GM15510 (cell line): Measurements from ENCODE around the gene GPX4.

ENCODE experiments used
- POLR2A ChIP-seq: IDR thresholded peaks from 3 replicates; pipeline ENCODE4 v1.6.1; 2011; ENCODE audit warnings: borderline replicate concordance; ENCODE audit not compliant: insufficient read length; ENCODE audit errors: extremely low read depth

GPX4 gene

DNA sequence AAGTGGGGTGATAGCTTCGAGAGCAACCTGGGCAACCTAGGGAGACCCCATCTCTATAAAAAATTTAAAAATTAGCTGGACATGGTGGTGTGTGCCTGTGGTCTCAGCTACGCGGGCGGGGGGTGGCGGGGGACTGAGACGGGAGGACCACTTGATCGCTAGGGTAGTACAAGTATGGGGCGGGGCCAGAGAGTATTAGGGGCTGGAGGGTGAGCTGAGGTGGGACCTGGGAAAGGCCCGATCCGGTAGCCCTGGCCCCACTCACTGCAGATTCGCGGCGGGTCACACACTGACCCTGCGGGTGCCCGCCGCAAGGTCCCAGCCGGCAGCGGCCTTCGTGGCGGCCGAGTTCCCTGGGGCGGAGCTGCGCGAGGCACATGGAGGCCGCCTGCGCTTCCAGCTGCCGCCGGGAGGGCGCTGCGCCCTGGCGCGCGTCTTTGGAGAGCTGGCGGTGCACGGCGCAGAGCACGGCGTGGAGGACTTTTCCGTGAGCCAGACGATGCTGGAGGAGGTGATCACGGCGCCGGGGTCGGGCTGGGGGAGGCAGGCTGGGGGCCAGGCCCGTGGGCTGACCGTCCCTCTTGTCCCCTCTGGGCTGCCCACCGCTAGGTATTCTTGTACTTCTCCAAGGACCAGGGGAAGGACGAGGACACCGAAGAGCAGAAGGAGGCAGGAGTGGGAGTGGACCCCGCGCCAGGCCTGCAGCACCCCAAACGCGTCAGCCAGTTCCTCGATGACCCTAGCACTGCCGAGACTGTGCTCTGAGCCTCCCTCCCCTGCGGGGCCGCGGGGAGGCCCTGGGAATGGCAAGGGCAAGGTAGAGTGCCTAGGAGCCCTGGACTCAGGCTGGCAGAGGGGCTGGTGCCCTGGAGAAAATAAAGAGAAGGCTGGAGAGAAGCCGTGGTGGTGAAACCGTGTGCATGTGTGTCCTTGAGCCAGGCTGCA, 38.9 kb upstream of the GPX4 start:
- TF ChIP-seq POLR2A, result no peak

- no peak for TF ChIP-seq POLR2A
Observed at GRCh38 chr19:1065606-1066109, 38.1 kb upstream of the GPX4 start.

DNA sequence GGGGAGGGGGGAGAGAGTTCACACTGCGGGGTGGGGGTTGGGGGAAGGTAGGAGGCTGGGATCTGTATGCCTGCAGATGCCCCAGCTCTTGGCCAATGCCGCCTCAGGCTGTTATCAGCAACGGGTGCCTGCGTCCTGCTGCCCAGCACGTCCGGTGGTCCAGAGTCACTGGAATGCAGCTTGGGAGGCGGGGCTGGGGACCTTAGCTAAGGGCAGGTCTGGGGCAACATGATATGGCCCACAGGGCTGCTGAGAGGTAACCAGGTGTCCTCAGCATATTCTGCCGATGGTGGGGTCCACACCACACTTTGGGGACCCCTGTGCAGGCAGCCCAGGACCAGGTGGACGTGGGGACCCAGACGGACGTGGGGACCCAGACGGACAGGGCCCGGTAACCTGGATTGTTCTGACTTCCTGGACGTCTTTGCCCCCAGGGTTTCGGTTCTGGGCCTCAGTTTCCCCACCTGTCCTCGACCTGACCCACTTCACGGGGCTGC, 37.5 kb upstream of the GPX4 start:
- TF ChIP-seq POLR2A, result no peak

GRCh38 chr19:1066748-1067340, 37.0 kb upstream of the GPX4 start, which contains the start of gene ARHGAP45:
TSS of gene ARHGAP45 (plus strand) at chr19:1067167. CDS start at chr19:1067406, 239 bp downstream.
- peak; percentile 51 for TF ChIP-seq POLR2A

DNA sequence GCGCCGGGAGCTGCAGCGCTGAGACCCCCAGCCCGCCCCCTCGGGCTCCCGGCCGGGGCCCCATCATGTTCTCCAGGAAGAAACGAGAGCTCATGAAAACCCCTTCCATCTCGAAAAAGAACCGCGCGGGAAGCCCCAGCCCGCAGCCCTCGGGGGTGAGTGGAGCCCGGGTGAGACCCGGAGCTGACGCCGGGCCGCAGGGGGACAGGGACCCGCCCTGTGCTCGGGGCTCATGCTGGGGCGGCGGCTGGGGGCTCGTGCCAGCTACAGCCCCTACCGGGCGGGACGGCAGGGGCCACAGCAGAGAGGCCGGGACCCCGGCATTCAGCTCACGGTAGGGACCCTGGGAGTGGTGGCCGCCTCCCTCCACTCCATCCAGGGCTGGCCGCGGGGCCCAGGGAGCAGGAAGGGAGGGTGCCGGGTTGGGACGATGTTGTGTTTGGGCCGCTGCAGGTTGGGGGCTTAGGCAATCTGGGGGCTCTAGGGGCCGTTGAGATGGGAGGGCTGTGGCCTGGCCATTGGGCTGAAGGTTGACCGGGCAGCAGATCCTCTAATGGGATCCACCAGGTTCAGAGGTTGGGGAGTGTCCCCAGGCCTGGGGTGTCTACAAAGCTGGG, 36.3 kb upstream of the GPX4 start:
- no peak for TF ChIP-seq POLR2A

GRCh38 chr19:1068009-1069001, 35.5 kb upstream of the GPX4 start:
- TF ChIP-seq POLR2A, result no peak

- peak; percentile 44 for TF ChIP-seq POLR2A
Observed at GRCh38 chr19:1069009-1069779, 34.6 kb upstream of the GPX4 start.

DNA sequence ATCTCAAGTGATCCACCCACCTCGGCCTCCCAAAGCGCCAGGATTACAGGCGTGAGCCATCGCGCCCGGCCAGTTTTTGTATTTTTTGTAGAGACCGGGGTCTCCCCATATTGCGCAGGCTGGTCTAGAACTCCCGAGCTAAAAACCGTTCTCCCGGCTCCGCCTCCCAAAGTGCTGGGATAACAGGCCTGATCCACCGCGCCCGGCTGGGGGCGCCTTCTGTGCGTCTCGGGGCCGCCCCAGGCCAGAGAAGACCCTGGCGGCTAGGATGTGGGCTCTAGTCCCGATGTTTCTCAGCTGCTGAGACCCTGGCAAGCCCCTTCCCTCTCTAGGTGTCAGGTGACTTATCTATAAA, 33.2 kb upstream of the GPX4 start:
- TF ChIP-seq POLR2A, result no peak

DNA sequence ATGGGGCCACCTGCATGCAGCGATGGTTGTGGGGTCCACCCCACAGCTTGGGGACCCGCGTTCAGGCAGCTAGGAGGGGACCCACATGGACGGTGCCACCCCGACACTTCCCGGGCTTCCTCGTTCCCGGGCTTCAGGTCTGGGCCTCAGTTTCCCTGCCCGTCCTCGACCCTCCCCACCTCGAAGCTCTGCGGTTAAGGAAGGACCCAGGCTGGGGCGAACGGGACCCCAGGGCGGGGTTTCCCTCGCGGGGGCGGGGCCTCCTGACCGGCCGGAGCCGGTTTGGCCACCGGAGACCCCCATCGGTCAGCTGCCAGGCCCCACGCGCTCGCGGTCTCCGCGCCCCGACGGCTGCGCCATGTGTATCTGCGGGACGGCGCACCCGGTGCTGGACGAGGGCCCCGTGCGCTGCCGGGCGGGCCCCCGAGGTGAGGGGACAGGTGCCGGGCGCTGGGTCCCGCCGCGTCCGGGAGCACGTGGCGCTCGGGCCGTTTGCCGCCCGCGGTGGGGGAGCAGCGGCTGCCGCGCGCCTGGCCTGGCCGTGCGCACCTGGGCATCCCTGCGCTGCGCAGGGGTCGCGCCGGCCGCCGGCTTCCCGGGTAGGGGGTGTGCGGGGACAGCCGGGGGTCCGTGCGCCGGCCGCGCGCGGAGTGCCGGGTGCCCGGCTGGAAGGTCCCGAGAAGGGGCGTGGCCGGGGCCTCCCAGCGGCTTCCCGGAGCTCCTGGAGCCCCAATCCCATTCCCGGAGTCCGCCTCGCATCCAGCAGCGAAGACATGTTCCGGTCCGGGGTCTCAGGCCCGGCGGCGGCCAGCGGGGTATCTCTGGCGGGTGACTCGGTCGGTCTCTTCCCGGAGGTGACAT, 32.6 kb upstream of the GPX4 start:
- TF ChIP-seq POLR2A, result peak; percentile 6

DNA sequence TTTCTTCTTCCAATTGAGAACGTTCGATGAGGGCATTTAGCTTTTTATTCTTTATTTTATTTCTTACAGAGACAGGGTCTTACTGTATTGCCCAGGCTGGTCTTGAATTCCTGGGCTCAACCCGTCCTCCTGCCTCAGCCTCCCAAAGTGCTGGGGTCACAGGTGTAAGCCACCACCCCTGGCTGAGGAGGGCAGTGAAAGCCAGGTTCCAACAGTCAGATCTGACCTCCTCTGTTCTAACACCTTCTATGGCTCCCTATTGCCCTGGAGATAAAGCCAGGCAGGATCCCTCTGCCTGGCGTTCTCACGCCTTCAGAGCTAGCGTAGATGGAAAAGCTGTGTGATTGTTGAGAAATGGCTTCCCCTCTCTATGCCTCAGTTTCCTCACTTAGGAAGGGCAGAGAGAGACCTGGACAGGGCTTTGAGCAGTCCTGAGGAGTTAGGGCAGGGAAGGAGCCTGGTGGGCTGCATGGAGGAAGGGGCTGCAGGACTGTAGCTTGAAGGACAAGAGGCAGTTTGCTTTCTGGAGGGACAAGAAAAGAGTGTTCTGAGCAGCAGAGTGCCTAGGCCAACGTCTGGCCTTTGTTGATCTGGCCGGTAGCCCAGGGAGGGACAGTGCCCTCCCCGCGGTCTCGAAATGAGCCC, 31.3 kb upstream of the GPX4 start:
- TF ChIP-seq POLR2A, result no peak

DNA sequence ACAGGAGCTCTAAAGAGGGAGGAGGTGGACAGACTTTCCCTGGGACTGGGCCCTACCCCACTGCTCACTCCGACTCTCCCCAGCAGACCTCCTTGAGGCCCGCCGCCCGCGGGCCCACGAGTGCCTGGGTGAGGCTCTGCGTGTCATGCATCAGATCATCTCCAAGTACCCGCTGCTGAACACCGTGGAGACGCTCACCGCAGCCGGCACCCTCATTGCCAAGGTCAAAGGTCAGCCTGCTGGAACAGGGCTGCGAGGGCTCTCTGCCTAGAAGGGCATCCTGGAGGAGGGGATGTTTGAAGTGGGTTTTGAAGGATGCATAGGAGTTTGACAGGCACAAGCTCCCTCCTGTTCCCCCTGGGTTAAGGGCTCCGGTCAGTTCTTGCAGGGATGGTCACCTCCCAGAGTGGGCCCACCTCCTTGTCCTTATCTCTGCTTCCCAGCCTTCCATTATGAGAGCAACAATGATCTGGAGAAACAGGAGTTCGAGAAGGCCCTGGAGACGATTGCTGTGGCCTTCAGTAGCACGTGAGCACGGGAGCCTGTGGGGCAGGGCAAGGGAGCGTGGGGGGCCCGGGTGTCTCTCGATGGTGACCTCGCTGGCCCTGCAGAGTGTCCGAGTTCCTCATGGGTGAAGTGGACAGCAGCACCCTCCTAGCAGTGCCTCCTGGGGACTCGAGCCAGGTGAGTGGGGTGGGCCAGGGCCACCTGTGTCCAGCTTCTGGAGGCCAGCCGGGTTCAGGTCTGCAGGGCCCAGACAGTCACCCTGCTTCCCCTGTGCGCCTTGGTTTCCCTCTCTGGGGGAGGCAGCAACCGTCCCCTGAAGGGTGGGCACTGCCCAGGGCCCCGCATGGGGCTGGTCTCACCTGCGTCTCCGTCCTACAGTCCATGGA, 30.5 kb upstream of the GPX4 start:
- no peak for TF ChIP-seq POLR2A
